GM12872 (cell line): ENCODE measurements around the gene MCM3AP.

ENCODE experiments used
- CTCF ChIP-seq: IDR thresholded peaks from 3 replicates; pipeline ENCODE4 v1.5.1; 2011; ENCODE audit warnings: low read depth, mild to moderate bottlenecking, low read length, moderate library complexity; ENCODE audit not compliant: insufficient read depth

The MCM3AP gene

GRCh38 chr21:46194374-46195334 is 90.8 kb downstream of the MCM3AP start:
- no peak for TF ChIP-seq CTCF

GRCh38 chr21:46193829-46194373 is 91.5 kb downstream of the MCM3AP start:
- TF ChIP-seq CTCF = no peak

GRCh38 chr21:46191686-46192575 is 93.5 kb downstream of the MCM3AP start:
- TF ChIP-seq CTCF = no peak

- TF ChIP-seq CTCF = no peak
These were observed 94.1 kb downstream of the MCM3AP start for GRCh38 chr21:46191257-46191685.

GRCh38 chr21:46190491-46191131 is 94.8 kb downstream of the MCM3AP start:
- TF ChIP-seq CTCF = no peak

GRCh38 chr21:46189959-46190490 is 95.4 kb downstream of the MCM3AP start:
- no peak for TF ChIP-seq CTCF
